ENCODE data around the gene SULT6B1. TPM values are rescaled to one million over a fixed set of nuclear protein-coding genes. Genes with fewer than 3 reads are reported as not detected.
A peak's percentile ranks its signal among the peaks of the same experiment; 100 is the strongest.

The SULT6B1 gene
- total RNA-seq, 4 donors from 2014 or later = not detected

- ATAC-seq = no peak
- Histone ChIP-seq H3K4me3 (no peak overlapping the region), H3K36me3 (no peaks in the 10 kb centered on the region), H3K27me3 (peaks cover 3% of the 10 kb centered on the region), H3K27ac (no peak overlapping the region), H3K4me1 (no peaks in the 10 kb centered on the region), H3K9me3 (peaks cover 0 to 18% (median 0%) of the 10 kb centered on the region in 3 donors)
- WGBS, 2 donors (ENCODE audit: low coverage in 1 of 2) = 88 to 92% methylated on average over 3 of the region's 3 CpGs
- TF ChIP-seq POLR2AphosphoS5 (IDR thresholded peaks at IDR 0.05) (no peak), CTCF (IDR thresholded peaks at IDR 0.05) (no peak), EP300 (IDR thresholded peaks at IDR 0.05) (no peak)
These were observed 20.8 kb downstream of the SULT6B1 start for GRCh38 chr2:37167636-37168180.

- 71% methylated on average over 1 of the region's 1 CpG; no CpG with 5 or more reads in 1 of the 2 donors for WGBS, 2 donors (ENCODE audit: low coverage in 1 of 2)
- Histone ChIP-seq H3K36me3 (no peaks in the 10 kb centered on the region), H3K4me3 (no peak overlapping the region), H3K27me3 (no peaks in the 10 kb centered on the region), H3K4me1 (no peaks in the 10 kb centered on the region), H3K27ac (no peak overlapping the region), H3K9me3 (peaks cover 0 to 18% (median 0%) of the 10 kb centered on the region in 3 donors)
- no peak for ATAC-seq
- TF ChIP-seq POLR2A (IDR thresholded peaks at IDR 0.05) (no peak), EP300 (IDR thresholded peaks at IDR 0.05) (no peak), POLR2AphosphoS5 (IDR thresholded peaks at IDR 0.05) (no peak), CTCF (IDR thresholded peaks at IDR 0.05) (no peak)
These were observed 23.7 kb downstream of the SULT6B1 start for GRCh38 chr2:37164757-37165156.

- peaks cover 0 to 24% (median 7%) of the 10 kb centered on the region in 3 donors for H3K4me1 ChIP-seq
- no peak for TF ChIP-seq EP300 (IDR thresholded peaks at IDR 0.05)
- peak; percentile 39 to 46 for TF ChIP-seq POLR2A (IDR thresholded peaks at IDR 0.05)
- peak; percentile 40 for TF ChIP-seq POLR2AphosphoS5 (IDR thresholded peaks at IDR 0.05)
- TF ChIP-seq CTCF (IDR thresholded peaks at IDR 0.05) = peak in 1 of 4 experiments; percentile 12
- H3K36me3 ChIP-seq = peaks cover 0 to 13% of the 10 kb centered on the region in 2 donors
- H3K27ac ChIP-seq = peak within 1 kb of the TSS; percentile 20 to 96 (median 93)
- WGBS, 2 donors (ENCODE audit: low coverage in 1 of 2) = 48 to 53% methylated on average over 7 to 9 of the region's 55 CpGs
- no peaks in the 10 kb centered on the region for H3K9me3 ChIP-seq
- peak; percentile 95 for ATAC-seq
- no peaks in the 10 kb centered on the region for H3K27me3 ChIP-seq
- H3K4me3 ChIP-seq = peak within 1 kb of the TSS; percentile 38 to 85
These were observed 31.4 kb downstream of the SULT6B1 start, which contains the start of gene EIF2AK2 for GRCh38 chr2:37156857-37157714. Gene EIF2AK2 (minus strand): TSS chr2:37156980. CDS start chr2:37147806, 9,174 bp downstream.

GRCh38 chr2:37156071-37156856 lies 32.2 kb downstream of the SULT6B1 start:
- Histone ChIP-seq H3K9me3 (no peaks in the 10 kb centered on the region), H3K36me3 (peaks cover 0 to 17% of the 10 kb centered on the region in 2 donors), H3K4me3 (peak overlapping the region; percentile 38 to 85), H3K4me1 (peaks cover 0 to 24% (median 7%) of the 10 kb centered on the region in 3 donors), H3K27ac (peak overlapping the region; percentile 5 to 96 (median 93)), H3K27me3 (no peaks in the 10 kb centered on the region)
- peak; percentile 80 for ATAC-seq
- TF ChIP-seq POLR2A (IDR thresholded peaks at IDR 0.05) (no peak), EP300 (IDR thresholded peaks at IDR 0.05) (no peak), POLR2AphosphoS5 (IDR thresholded peaks at IDR 0.05) (no peak)
- WGBS, 2 donors (ENCODE audit: low coverage in 1 of 2) = 0 to 1% methylated on average over 9 to 21 of the region's 27 CpGs

- H3K27me3 ChIP-seq = no peaks in the 10 kb centered on the region
- no peak overlapping the region for H3K27ac ChIP-seq
- 88 to 94% methylated on average over 4 of the region's 4 CpGs for WGBS, 2 donors (ENCODE audit: low coverage in 1 of 2)
These were observed 33.7 kb downstream of the SULT6B1 start for GRCh38 chr2:37154785-37155184.

More at GRCh38 chr2:37154785-37155184, 33.7 kb downstream of the SULT6B1 start:
- Histone ChIP-seq H3K9me3 (no peaks in the 10 kb centered on the region), H3K36me3 (peaks cover 0 to 17% of the 10 kb centered on the region in 2 donors), H3K4me3 (no peak overlapping the region), H3K4me1 (peaks cover 0 to 35% (median 7%) of the 10 kb centered on the region in 3 donors)
- TF ChIP-seq CTCF (IDR thresholded peaks at IDR 0.05) (no peak), POLR2A (IDR thresholded peaks at IDR 0.05) (no peak), EP300 (IDR thresholded peaks at IDR 0.05) (no peak), POLR2AphosphoS5 (IDR thresholded peaks at IDR 0.05) (no peak)
- no peak for ATAC-seq

Measured in gastroesophageal sphincter (tissue), 4 donors.